Pancreas (tissue), 10 donors: ENCODE measurements around the gene C19orf25. TPM values are rescaled to one million over a fixed set of nuclear protein-coding genes. Genes with fewer than 3 reads are reported as not detected.

Experiments
- ATAC-seq, 4 donors: fragments of 200-7000 bp; cut with Tn5 transposase; one replicate each; pipeline versions ENCODE4 v1.8.0 to v1.9.1; 2020; ENCODE audit warnings: mild to moderate bottlenecking in 4 of 4, moderate library complexity in 4 of 4
- DNase-seq, 6 donors: peaks; one replicate each; pipeline ENCODE4 v3.0.0-alpha.2; 2020
- FAIRE-seq: peaks from 2 replicates; lab custom pipeline; 2012; peaks lifted over from hg19 to GRCh38; lab: Jason Lieb, UNC
- H3K27ac ChIP-seq, 4 donors: fragments of 200-600 bp; sonication (generic); 1 replicate in 3 of 4; 2 replicates in 1 of 4; pipeline versions ENCODE4 v1.5.0 to v1.8.0; 2020
- H3K27me3 ChIP-seq, 4 donors: fragments of 200-600 bp; one replicate each; pipeline ENCODE4 v1.8.0; 2021
- H3K36me3 ChIP-seq, 3 donors: fragments of 200-600 bp; sonication (generic) in 1 of 3; one replicate each; pipeline versions ENCODE4 v1.5.0 to v1.8.0; 2020 to 2021
- H3K4me1 ChIP-seq, 3 donors: fragments of 200-600 bp; one replicate each; pipeline ENCODE4 v1.8.0; 2021
- H3K4me3 ChIP-seq, 4 donors: fragments of 200-600 bp; sonication (generic) in 2 of 4; one replicate each; pipeline versions ENCODE4 v1.5.0 to v1.8.0; 2020 to 2021
- H3K9me3 ChIP-seq, 4 donors: fragments of 200-600 bp; one replicate each; pipeline ENCODE4 v1.8.0; 2021
- CTCF ChIP-seq, 4 donors: fragments of 200-600 bp; sonication (generic) in 3 of 4; IDR thresholded peaks; one replicate each; pipeline versions ENCODE4 v1.5.0 to v1.8.0; 2021; ENCODE audit warnings: antibody characterized with exemption in 4 of 4
- WGBS, 2 donors: extraction: QIAGEN DNeasy Blood & Tissue Kit; methylation state at CpG; one replicate each; pipeline ENCODE4 v1.1.7; 2013; 5-methylcytosine and 5-hydroxymethylcytosine counted together
- intact Hi-C, 3 donors: fragments of 100-400 bp; cut with DNase I; formaldehyde crosslinking; loops; one replicate each; pipeline versions ENCODE4 v1.11.1 to v1.14.2; 2022
- polyA plus RNA-seq, 2 donors: library from polyadenylated mRNA; stranded (reverse); fragments of 200-250 nt; gene quantifications; one replicate each; pipeline ENCODE4 v1.2.3, GENCODE V29; 2013
- total RNA-seq, 6 donors: library from RNA; stranded (reverse); fragmentation: NEBNext Ultra II Directional in 4 of 6; extraction: Animal tissue kit (Norgen Biotek cat#: 25700) in 4 of 6; gene quantifications; one replicate each; pipeline versions ENCODE4 v1.2.1 to v1.2.4, GENCODE V29; 2021 to 2023
- donor health status: healthy with polysubstance abuse.
- donor health status: DM: no; HTN: no; CAD: no; lungs with moderate emphysema.
- donor health status: DM: no; HTN: no; CAD: no.
- donor health status: control.
- donor health status: control.
- donor health status: Bipolar disorder and iron deficiency.
- donor health status: DM: yes; HTN: yes; CAD: no.
- donor health status: DM: no; HTN: no; CAD: no.
- donor health status: DM: no; HTN: no; CAD: no.
- donor health status: DM: yes; HTN: yes; CAD: no.

The C19orf25 gene
- total and polyA plus RNA-seq, 8 donors: 10.7 to 39.0 (median 15.6) TPM

- ATAC-seq (no peak), FAIRE-seq (no peak), DNase-seq (no peak)
- no peak for TF ChIP-seq CTCF (IDR thresholded peaks at IDR 0.05)
- no peaks in the 10 kb centered on the region for H3K36me3 ChIP-seq
- H3K9me3 ChIP-seq: no peaks in the 10 kb centered on the region
- no peak overlapping the region for H3K4me3 ChIP-seq
- peaks cover 0 to 13% (median 0%) of the 10 kb centered on the region in 3 donors for H3K4me1 ChIP-seq
- intact Hi-C loops: loop anchor here in 1 of 3 donors (10.0 kb wide), 1 partner anchor 67 kb away; the partner anchor contains the start of gene ADAMTSL5
- no peak overlapping the region for H3K27ac ChIP-seq
- 17 to 27% methylated on average over 4 of the region's 4 CpGs for WGBS, 2 donors
- H3K27me3 ChIP-seq: peaks cover 0 to 17% (median 4%) of the 10 kb centered on the region in 4 donors
These were observed 31.5 kb downstream of the C19orf25 start for GRCh38 chr19:1447504-1447903.

- no peak for TF ChIP-seq CTCF (IDR thresholded peaks at IDR 0.05)
- no peak overlapping the region for H3K27ac ChIP-seq
- intact Hi-C loops: loop anchor here in 1 of 3 donors (10.0 kb wide), 1 partner anchor 68 kb away; the partner anchor contains the start of gene ADAMTSL5
- WGBS, 2 donors: 6% methylated on average over 52 to 63 of the region's 63 CpGs
- peaks cover 0 to 17% (median 3%) of the 10 kb centered on the region in 4 donors for H3K27me3 ChIP-seq
- peaks cover 0 to 4% (median 2%) of the 10 kb centered on the region in 3 donors for H3K36me3 ChIP-seq
- FAIRE-seq (no peak), DNase-seq (peak in 2 of 6 donors; percentile 47 to 80), ATAC-seq (peak in 1 of 4 donors; percentile 6)
- peaks cover 0 to 13% (median 0%) of the 10 kb centered on the region in 3 donors for H3K4me1 ChIP-seq
- H3K9me3 ChIP-seq: no peaks in the 10 kb centered on the region
- no peak overlapping the region for H3K4me3 ChIP-seq
These were observed 32.1 kb downstream of the C19orf25 start for GRCh38 chr19:1446713-1447481.

GRCh38 chr19:1445932-1446712 lies 32.9 kb downstream of the C19orf25 start:
- Histone ChIP-seq H3K9me3 (no peaks in the 10 kb centered on the region), H3K4me1 (peaks cover 0 to 13% (median 0%) of the 10 kb centered on the region in 3 donors), H3K27ac (no peak overlapping the region), H3K27me3 (peaks cover 0 to 17% (median 3%) of the 10 kb centered on the region in 4 donors), H3K4me3 (peak overlapping the region in 2 of 4 donors; percentile 27 to 30), H3K36me3 (peaks cover under 1 to 10% (median 5%) of the 10 kb centered on the region in 3 donors)
- WGBS, 2 donors: 1 to 2% methylated on average over 66 to 99 of the region's 99 CpGs
- no peak for TF ChIP-seq CTCF (IDR thresholded peaks at IDR 0.05)
- peak in 2 of 4 donors; percentile 27 to 34 for ATAC-seq
- no peak for FAIRE-seq
- peak in 3 of 6 donors; percentile 13 to 84 (median 51) for DNase-seq
- intact Hi-C loops: loop anchor here in 1 of 3 donors (10.0 kb wide), 1 partner anchor 69 kb away; the partner anchor contains the start of gene ADAMTSL5

GRCh38 chr19:1445185-1445931 lies 33.7 kb downstream of the C19orf25 start:
- H3K9me3 ChIP-seq: no peaks in the 10 kb centered on the region
- H3K27ac ChIP-seq: no peak overlapping the region
- H3K36me3 ChIP-seq: peaks cover 8 to 18% (median 8%) of the 10 kb centered on the region in 3 donors
- DNase-seq (peak in 5 of 6 donors; percentile 53 to 90 (median 76)), FAIRE-seq (no peak), ATAC-seq (peak; percentile 88 to 97 (median 92))
- peaks cover 0 to 17% (median 3%) of the 10 kb centered on the region in 4 donors for H3K27me3 ChIP-seq
- peak overlapping the region in 2 of 4 donors; percentile 27 to 30 for H3K4me3 ChIP-seq
- peak; percentile 86 to 96 (median 91) for TF ChIP-seq CTCF (IDR thresholded peaks at IDR 0.05)
- peaks cover 0 to 18% (median 0%) of the 10 kb centered on the region in 3 donors for H3K4me1 ChIP-seq
- intact Hi-C loops: loop anchor here in 1 of 3 donors (10.0 kb wide), 1 partner anchor 69 kb away; the partner anchor contains the start of gene ADAMTSL5
- WGBS, 2 donors: 2% methylated on average over 65 to 70 of the region's 70 CpGs
